Epithelial cell of esophagus (primary cell): ENCODE data around the gene NARS2.

Experiments used
- DNase-seq: peaks from one replicate; pipeline ENCODE4 v3.0.0; 2010; ENCODE audit warnings: low read depth
- H3K4me3 ChIP-seq: 2 replicates; pipeline ENCODE4 v1.5.1; 2011; ENCODE audit warnings: mild to moderate bottlenecking, low read length, control low read depth
- CTCF ChIP-seq: IDR thresholded peaks from 2 replicates; pipeline ENCODE4 v1.5.1; 2011; ENCODE audit warnings: low read depth, mild to moderate bottlenecking, low read length, control low read depth, inconsistent platforms; ENCODE audit not compliant: insufficient read depth; ENCODE audit errors: missing control alignments

NARS2 gene

GRCh38 chr11:78420796-78421209 lies 153.9 kb downstream of the NARS2 start:
- no peak overlapping the region for H3K4me3 ChIP-seq
- peak; percentile 47 for DNase-seq
- no peak for TF ChIP-seq CTCF

- no peak overlapping the region for H3K4me3 ChIP-seq
- peak; percentile 62 for TF ChIP-seq CTCF
Observed at GRCh38 chr11:78420255-78420764, 154.4 kb downstream of the NARS2 start.

GRCh38 chr11:78419327-78419726 lies 155.3 kb downstream of the NARS2 start:
- H3K4me3 ChIP-seq, result no peak overlapping the region
- TF ChIP-seq CTCF, result no peak
- DNase-seq, result peak; percentile 90

More at GRCh38 chr11:78420255-78420764, 154.4 kb downstream of the NARS2 start:
- DNase-seq, result peak; percentile 36

- H3K4me3 ChIP-seq, result peak overlapping the region; percentile 57
- DNase-seq, result no peak
- no peak for TF ChIP-seq CTCF
Observed at GRCh38 chr11:78418584-78419211, 156.0 kb downstream of the NARS2 start.

- peak overlapping the region; percentile 57 for H3K4me3 ChIP-seq
- peak; percentile 77 for DNase-seq
- no peak for TF ChIP-seq CTCF
Observed at GRCh38 chr11:78417888-78418583, 156.6 kb downstream of the NARS2 start.

GRCh38 chr11:78417175-78417887 lies 157.3 kb downstream of the NARS2 start, which contains the start of gene GAB2:
GAB2 (minus strand) TSS chr11:78417820; CDS start chr11:78417720, 100 bp downstream.
- TF ChIP-seq CTCF, result no peak
- peak; percentile 41 for DNase-seq
- peak within 1 kb of the TSS; percentile 57 for H3K4me3 ChIP-seq
